Mammary epithelial cell (primary cell): Measurements from ENCODE around the gene PPM1G.

Experiments used
- EZH2 ChIP-seq: IDR thresholded peaks from 2 replicates; pipeline ENCODE4 v1.6.1; 2012; ENCODE audit warnings: low read length, inconsistent platforms, borderline replicate concordance
- TF ChIP-seq, protein P1 (sequence below), 2 donors: IDR thresholded peaks in 1 of 2; conservative IDR thresholded peaks in 1 of 2; 2 replicates each; pipeline ENCODE4 v1.5.1; 2011 to 2012; ENCODE audit warnings: inconsistent platforms in 2 of 2, low read length in 2 of 2, mild to moderate bottlenecking in 2 of 2, control low read depth in 1 of 2, low read depth in 1 of 2; ENCODE audit not compliant: insufficient read depth in 1 of 2; ENCODE audit errors: extremely low read depth in 1 of 2

DNA sequence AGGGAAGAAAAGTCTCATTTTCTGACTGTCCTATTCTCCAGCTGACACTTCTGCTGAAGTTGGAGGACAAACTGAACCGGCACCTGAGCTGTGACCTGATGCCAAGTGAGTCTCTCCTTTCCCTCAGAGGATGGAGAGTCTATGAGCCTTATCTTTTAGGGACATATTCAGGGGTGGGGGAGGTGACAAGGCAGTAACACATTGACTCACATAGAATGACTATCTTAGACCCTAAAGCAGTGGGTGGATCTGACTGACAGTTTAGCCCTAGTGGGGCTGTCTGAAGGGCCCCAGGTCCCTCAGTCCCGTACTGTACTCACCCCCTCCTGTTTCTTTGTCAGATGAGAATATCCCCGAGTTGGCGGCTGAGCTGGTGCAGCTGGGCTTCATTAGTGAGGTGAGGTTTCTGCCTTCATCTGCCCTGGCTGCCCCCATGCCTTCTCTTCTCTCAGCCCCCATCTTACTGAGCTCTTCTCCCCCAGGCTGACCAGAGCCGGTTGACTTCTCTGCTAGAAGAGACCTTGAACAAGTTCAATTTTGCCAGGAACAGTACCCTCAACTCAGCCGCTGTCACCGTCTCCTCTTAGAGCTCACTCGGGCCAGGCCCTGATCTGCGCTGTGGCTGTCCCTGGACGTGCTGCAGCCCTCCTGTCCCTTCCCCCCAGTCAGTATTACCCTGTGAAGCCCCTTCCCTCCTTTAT, 32.0 kb upstream of the PPM1G start:
- TF ChIP-seq, protein P1, sequence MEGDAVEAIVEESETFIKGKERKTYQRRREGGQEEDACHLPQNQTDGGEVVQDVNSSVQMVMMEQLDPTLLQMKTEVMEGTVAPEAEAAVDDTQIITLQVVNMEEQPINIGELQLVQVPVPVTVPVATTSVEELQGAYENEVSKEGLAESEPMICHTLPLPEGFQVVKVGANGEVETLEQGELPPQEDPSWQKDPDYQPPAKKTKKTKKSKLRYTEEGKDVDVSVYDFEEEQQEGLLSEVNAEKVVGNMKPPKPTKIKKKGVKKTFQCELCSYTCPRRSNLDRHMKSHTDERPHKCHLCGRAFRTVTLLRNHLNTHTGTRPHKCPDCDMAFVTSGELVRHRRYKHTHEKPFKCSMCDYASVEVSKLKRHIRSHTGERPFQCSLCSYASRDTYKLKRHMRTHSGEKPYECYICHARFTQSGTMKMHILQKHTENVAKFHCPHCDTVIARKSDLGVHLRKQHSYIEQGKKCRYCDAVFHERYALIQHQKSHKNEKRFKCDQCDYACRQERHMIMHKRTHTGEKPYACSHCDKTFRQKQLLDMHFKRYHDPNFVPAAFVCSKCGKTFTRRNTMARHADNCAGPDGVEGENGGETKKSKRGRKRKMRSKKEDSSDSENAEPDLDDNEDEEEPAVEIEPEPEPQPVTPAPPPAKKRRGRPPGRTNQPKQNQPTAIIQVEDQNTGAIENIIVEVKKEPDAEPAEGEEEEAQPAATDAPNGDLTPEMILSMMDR (conservative IDR thresholded peaks at IDR 0.05 in 1 of 2, IDR thresholded peaks at IDR 0.05 in 1 of 2; ENCODE audit: extremely low read depth in 1 of 2, insufficient read depth in 1 of 2, low read depth in 1 of 2, low read length in 2 of 2), result no peak
- no peak for TF ChIP-seq EZH2
